Brain pericyte (primary cell): Measurements from ENCODE around the gene KDM5B.

Source experiments
- DNase-seq: peaks from one replicate; pipeline ENCODE4 v3.0.0-alpha.2; 2012; ENCODE audit warnings: low read depth, low spot score

The KDM5B gene

DNA sequence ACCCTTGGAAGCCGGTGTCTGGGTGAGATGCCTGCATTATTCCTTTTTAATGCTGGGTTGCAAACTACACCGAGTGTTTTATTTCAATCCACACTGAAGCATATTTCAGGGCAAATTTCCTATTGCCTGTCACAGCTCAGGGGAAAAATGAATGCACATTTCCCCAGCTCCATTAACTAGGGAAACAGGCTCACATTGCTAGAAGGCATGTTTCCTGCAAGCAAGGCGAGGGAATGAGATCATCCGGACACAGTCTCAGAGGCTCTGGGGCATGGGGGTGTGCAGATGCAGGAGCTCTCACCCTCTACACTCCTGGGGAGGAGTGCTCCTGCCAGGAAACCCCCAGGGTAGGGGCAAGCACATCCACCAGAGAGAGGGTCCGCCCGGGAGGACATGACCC lies 122.6 kb downstream of the KDM5B start:
- no peak for DNase-seq

DNA sequence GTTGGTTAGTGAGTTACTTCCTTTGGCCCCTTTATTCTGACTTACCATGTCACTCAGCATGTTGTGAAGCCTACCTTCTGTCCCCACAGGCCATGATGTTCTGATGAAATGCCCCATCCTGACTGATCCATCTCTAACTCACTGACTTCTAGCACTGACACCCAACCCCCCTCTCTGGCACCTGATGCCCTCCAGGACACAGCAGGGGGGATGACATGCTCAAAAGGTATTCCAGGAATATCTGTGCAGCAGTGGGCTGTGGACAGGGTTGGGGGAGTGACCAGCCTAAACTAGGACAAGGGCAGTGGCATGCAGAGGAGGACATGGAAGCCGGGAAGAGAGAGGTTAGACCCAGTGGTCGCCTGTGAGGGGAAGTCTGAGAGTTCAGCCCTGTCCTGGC lies 123.5 kb downstream of the KDM5B start:
- DNase-seq, result no peak

DNA sequence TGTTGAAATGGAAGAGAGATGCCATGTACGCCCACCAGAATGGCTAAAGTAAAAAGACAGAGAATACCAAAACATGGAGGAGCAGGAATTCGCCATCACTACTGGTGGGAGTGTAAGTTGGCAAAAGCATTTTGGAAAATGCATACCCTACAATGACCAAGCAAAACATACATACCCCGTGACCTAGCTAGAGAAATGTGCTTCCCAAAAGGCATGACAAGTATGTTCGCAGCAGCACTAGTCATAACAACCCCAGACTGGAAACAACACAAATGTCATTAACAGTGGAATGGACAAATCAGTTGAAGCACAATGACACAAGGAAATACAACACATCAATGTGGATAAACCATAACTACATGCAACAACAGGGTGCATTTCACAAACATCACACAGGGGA lies 125.2 kb downstream of the KDM5B start:
- DNase-seq, result no peak

DNA sequence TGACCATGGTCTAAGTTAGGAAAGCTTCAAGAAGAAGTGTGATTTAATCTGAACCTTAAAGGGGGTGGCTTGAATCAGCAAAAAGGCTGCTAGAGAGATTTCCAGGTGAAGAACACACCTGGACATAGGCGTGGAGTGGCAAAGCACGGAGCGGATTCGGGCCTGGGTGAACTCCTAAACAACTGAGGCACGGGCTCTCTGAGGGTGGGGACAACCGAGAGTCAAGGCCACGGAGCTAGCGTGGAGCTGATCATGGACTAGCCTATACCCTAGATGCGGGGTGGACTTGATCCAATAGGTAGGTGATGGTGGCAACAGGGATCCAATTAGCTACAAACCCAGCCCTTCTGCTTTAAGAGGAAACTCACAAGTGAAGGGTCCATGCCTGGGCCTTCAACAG lies 125.7 kb downstream of the KDM5B start:
- no peak for DNase-seq

DNA sequence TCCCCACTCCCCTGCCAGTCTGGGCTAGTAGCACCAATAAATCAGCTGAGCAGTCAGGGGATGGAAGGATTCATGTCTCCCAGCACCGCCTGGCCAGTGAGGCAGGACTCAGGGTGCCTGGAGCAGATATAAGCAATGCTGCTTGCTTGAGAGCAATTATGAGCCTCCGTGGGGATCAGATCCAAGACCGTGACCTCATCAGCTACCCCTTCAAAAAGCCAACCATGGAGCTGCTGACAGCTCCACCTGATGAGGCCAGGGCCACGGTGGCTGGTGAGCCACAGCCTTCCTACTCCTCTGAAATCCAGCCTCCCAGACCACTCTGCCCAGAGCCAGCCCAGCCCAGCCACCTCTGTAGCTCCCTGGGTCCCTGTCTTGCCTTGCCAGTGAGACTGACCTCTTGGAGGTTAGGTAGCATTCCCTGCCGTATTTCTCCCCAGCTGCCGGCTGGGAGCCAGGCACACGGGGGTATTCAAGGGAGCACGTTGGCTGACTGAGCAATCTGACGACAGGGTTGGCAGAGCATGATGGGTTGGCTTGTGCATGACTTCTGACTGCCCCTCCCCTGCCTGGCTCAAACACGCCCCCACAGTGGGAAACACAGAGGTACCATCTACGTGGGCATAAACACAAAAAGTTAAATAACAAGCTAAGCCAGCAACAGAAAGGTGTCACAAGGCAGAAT lies 126.3 kb downstream of the KDM5B start:
- no peak for DNase-seq

DNA sequence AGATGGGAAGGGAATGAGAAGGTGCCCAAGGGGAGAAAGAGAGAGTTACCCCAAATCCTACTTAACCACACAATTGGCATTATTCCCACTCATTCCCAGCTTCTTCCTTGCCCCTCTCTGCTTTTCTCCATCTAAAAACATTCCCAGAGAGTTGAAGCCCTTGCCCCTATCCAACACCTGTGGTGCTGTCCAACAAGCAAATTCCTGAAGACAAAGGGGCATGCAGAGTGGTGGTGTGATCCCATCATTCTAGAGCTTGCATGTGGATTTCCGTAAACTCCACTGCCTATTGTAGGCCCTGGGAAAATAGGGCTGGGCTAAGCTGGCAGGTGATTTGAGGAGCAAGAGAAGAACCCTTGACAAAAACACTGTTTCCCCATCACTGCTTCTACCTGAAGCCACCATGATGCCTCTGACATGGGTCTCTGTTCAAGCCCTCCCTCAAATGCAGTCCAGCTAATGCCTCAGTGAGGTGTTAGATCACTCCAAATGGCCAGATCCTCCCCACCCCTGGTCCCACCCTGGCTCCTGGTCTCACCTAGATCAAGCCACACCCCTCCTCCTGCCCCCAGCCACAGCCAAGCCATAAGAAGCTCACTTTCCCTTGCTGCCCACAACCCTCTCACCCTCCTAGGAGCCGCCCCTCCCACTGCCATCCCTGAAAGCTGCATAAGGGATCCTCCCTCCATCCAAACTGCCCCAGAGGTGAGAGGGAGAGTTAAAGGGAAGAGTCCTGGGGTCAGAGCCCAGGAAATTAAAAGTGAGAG lies 127.5 kb downstream of the KDM5B start:
- DNase-seq, result no peak

DNA sequence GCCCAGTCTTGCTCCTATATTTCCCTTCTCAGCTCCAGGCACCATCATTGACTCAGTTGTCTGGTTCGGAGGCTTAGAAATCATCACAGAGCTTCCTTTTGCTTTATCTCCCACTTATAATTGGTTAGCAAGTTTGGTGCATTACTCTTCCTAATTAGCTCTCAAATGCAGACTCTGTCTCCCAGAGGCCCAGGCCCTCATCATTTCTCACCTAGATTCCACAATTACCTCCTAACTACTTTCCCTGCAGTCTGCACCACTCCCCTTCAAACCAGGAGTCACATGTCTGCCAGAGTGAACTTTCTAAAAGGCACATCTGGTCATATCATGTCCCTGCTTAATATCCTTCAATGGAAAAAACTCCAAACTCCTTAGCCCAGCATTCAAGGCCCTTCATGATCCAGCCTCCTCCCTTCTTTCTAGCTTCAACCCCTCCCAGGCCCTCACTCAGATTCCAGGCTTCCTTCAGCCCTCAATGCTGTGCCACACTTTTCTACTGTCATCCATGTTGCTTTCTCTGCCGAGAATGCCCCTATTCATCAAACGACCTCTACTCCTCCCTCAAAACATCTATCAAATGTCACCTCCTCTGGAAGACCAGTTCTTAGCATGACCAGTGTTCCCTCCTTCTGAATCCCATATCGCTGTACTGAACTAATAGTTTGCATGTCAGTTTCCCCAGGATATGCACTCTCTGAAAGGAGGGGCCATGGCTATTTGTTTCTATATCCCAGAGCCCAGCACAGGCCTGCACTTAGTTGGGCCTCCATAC lies 128.6 kb downstream of the KDM5B start:
- DNase-seq, result no peak

DNA sequence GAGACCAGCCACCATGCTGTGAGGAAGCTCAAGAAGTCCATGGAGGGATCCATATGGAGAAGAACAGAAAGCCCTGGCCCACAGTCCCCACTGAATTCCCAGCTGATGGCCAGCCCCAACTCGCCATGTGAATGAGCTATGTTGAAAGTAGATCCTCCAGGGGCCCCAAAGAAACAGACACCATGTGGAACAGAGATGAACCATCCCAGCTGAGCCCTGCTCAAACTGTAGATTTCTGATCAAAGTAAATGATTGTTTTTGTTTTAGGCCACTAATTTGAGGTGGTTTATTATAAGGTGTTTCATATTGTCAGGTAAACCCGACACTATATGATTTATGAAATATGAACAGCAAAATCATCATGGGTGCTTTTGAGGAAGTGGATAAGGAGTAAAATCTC lies 130.8 kb downstream of the KDM5B start:
- DNase-seq, result no peak
